Activated T-cell treated with anti-CD3 and anti-CD28 coated beads, Interleukin-2, amount 50 U/mL, for 24 hours (primary cell): ENCODE data around the gene TIMM17A.
"Not testable (repeated sequence)": the region's sequence is repeated elsewhere in the genome, so short reads cannot be mapped to it uniquely, and the experiment has no call there.

ENCODE experiments used
- DNase-seq: peaks from one replicate; pipeline ENCODE4 v3.0.0-alpha.2; 2020
- H3K27ac Mint-ChIP-seq: 2 replicates; pipeline ENCODE4 v1.8.0; 2020; ENCODE audit warnings: mild to moderate bottlenecking, mixed read lengths
- H3K27me3 Mint-ChIP-seq: 2 replicates; pipeline ENCODE4 v1.8.0; 2020; ENCODE audit warnings: mixed read lengths
- H3K36me3 Mint-ChIP-seq: 2 replicates; pipeline ENCODE4 v1.8.0; 2020; ENCODE audit warnings: low read depth, mixed read lengths
- H3K4me1 Mint-ChIP-seq: 2 replicates; pipeline ENCODE4 v1.8.0; 2020; ENCODE audit warnings: low read depth, mixed read lengths
- H3K4me3 Mint-ChIP-seq: 2 replicates; pipeline ENCODE4 v1.8.0; 2020; ENCODE audit warnings: mild to moderate bottlenecking, moderate library complexity, mixed read lengths
- H3K9me3 Mint-ChIP-seq: 2 replicates; pipeline ENCODE4 v1.8.0; 2020; ENCODE audit warnings: mixed read lengths

TIMM17A gene

GRCh38 chr1:202012544-202013478 lies 57.5 kb downstream of the TIMM17A start:
- Mint-ChIP-seq H3K9me3 (no peaks in the 10 kb centered on the region), H3K27ac (no peak overlapping the region), H3K27me3 (peaks cover 3% of the 10 kb centered on the region), H3K4me1 (no peaks in the 10 kb centered on the region), H3K36me3 (no peaks in the 10 kb centered on the region), H3K4me3 (no peak overlapping the region)
- DNase-seq = no peak

- Mint-ChIP-seq H3K4me1 (no peaks in the 10 kb centered on the region), H3K36me3 (no peaks in the 10 kb centered on the region), H3K4me3 (no peak overlapping the region)
Measured at GRCh38 chr1:202013603-202014002, 58.3 kb downstream of the TIMM17A start.

GRCh38 chr1:202014060-202014459 lies 58.8 kb downstream of the TIMM17A start:
- Mint-ChIP-seq H3K4me1 (no peaks in the 10 kb centered on the region), H3K27ac (no peak overlapping the region), H3K9me3 (no peaks in the 10 kb centered on the region), H3K27me3 (peaks cover 7% of the 10 kb centered on the region), H3K4me3 (no peak overlapping the region), H3K36me3 (no peaks in the 10 kb centered on the region)
- no peak for DNase-seq

More at GRCh38 chr1:202013603-202014002, 58.3 kb downstream of the TIMM17A start:
- DNase-seq = no peak
- H3K27ac Mint-ChIP-seq = no peak overlapping the region
- peaks cover 3% of the 10 kb centered on the region for H3K27me3 Mint-ChIP-seq
- no peaks in the 10 kb centered on the region for H3K9me3 Mint-ChIP-seq

- Mint-ChIP-seq H3K27ac (no peak overlapping the region), H3K9me3 (no peaks in the 10 kb centered on the region), H3K4me3 (no peak overlapping the region), H3K4me1 (no peaks in the 10 kb centered on the region), H3K27me3 (peaks cover 8% of the 10 kb centered on the region), H3K36me3 (no peaks in the 10 kb centered on the region)
- no peak for DNase-seq
Measured at GRCh38 chr1:202014915-202015661, 59.8 kb downstream of the TIMM17A start.

GRCh38 chr1:202015662-202015937 lies 60.3 kb downstream of the TIMM17A start:
- Mint-ChIP-seq H3K4me1 (no peaks in the 10 kb centered on the region), H3K36me3 (no peaks in the 10 kb centered on the region), H3K27me3 (peaks cover 8% of the 10 kb centered on the region), H3K9me3 (no peaks in the 10 kb centered on the region), H3K4me3 (no peak overlapping the region), H3K27ac (no peak overlapping the region)
- DNase-seq = no peak

- DNase-seq = no peak
- H3K36me3 Mint-ChIP-seq = no peaks in the 10 kb centered on the region
- H3K4me3 Mint-ChIP-seq = no peak overlapping the region
- H3K4me1 Mint-ChIP-seq = no peaks in the 10 kb centered on the region
- H3K27me3 Mint-ChIP-seq = peaks cover 10% of the 10 kb centered on the region
- no peak overlapping the region for H3K27ac Mint-ChIP-seq
- no peaks in the 10 kb centered on the region for H3K9me3 Mint-ChIP-seq
Measured at GRCh38 chr1:202016022-202016810, 60.9 kb downstream of the TIMM17A start.

GRCh38 chr1:202016811-202017748 lies 61.8 kb downstream of the TIMM17A start:
- Mint-ChIP-seq H3K9me3 (no peaks in the 10 kb centered on the region), H3K27me3 (peaks cover 15% of the 10 kb centered on the region), H3K36me3 (no peaks in the 10 kb centered on the region), H3K4me1 (no peaks in the 10 kb centered on the region), H3K27ac (no peak overlapping the region), H3K4me3 (no peak overlapping the region)
- no peak for DNase-seq

- no peak overlapping the region for H3K27ac Mint-ChIP-seq
- no peaks in the 10 kb centered on the region for H3K36me3 Mint-ChIP-seq
- no peak for DNase-seq
- no peaks in the 10 kb centered on the region for H3K4me1 Mint-ChIP-seq
- H3K9me3 Mint-ChIP-seq = no peaks in the 10 kb centered on the region
- peaks cover 15% of the 10 kb centered on the region for H3K27me3 Mint-ChIP-seq
- no peak overlapping the region for H3K4me3 Mint-ChIP-seq
Measured at GRCh38 chr1:202017749-202018467, 62.6 kb downstream of the TIMM17A start.

- Mint-ChIP-seq H3K27me3 (peaks cover 15% of the 10 kb centered on the region), H3K4me1 (no peaks in the 10 kb centered on the region), H3K4me3 (no peak overlapping the region), H3K9me3 (no peaks in the 10 kb centered on the region), H3K27ac (no peak overlapping the region), H3K36me3 (no peaks in the 10 kb centered on the region)
- DNase-seq = no peak
Measured at GRCh38 chr1:202018468-202019234, 63.3 kb downstream of the TIMM17A start.

GRCh38 chr1:202019235-202019558 lies 63.9 kb downstream of the TIMM17A start:
- H3K4me1 Mint-ChIP-seq, DNase-seq, H3K36me3 Mint-ChIP-seq, H3K9me3 Mint-ChIP-seq, H3K27ac Mint-ChIP-seq, H3K4me3 Mint-ChIP-seq: not testable (repeated sequence)
- H3K27me3 Mint-ChIP-seq = peaks cover 15% of the 10 kb centered on the region
